Upper lobe of left lung (tissue), 6 donors: ENCODE results near the gene GNAZ. TPM values are rescaled to one million over a fixed set of nuclear protein-coding genes. Genes with fewer than 3 reads are reported as not detected.
A peak's percentile ranks its signal among the peaks of the same experiment; 100 is the strongest.

Source experiments
- ATAC-seq, 2 donors: fragments of 200-7000 bp; cut with Tn5 transposase; one replicate each; pipeline ENCODE4 v1.9.1; 2022; ENCODE audit warnings: mild to moderate bottlenecking in 2 of 2, moderate library complexity in 2 of 2; ENCODE audit not compliant: low FRiP score in 2 of 2
- DNase-seq, 2 donors: peaks; one replicate each; pipeline ENCODE4 v3.0.0-alpha.2; 2019 to 2020
- H3K27ac ChIP-seq, 4 donors: fragments of 200-600 bp; sonication (generic); one replicate each; pipeline ENCODE4 v1.5.1; 2016 to 2019
- H3K27me3 ChIP-seq, 4 donors: fragments of 200-600 bp; sonication (generic); one replicate each; pipeline ENCODE4 v1.5.1; 2017 to 2019
- H3K36me3 ChIP-seq, 4 donors: fragments of 200-600 bp; sonication (generic); one replicate each; pipeline ENCODE4 v1.5.1; 2016 to 2019
- H3K4me1 ChIP-seq, 4 donors: fragments of 200-600 bp; sonication (generic); one replicate each; pipeline ENCODE4 v1.5.1; 2018 to 2019
- H3K4me3 ChIP-seq, 4 donors: fragments of 200-600 bp; sonication (generic); one replicate each; pipeline ENCODE4 v1.5.1; 2017 to 2019; ENCODE audit warnings: mild to moderate bottlenecking in 2 of 4, moderate library complexity in 1 of 4
- H3K9me3 ChIP-seq, 4 donors: fragments of 200-600 bp; sonication (generic); one replicate each; pipeline ENCODE4 v1.5.1; 2018 to 2019
- CTCF ChIP-seq, 6 experiments: fragments of 450-650 bp in 4 of 6; fragments of 200-600 bp in 2 of 6; sonication (generic) in 2 of 6; IDR thresholded peaks; one replicate each; pipeline ENCODE4 v1.5.1; 2016 to 2019; ENCODE audit warnings: antibody characterized with exemption in 6 of 6
- EP300 ChIP-seq, 4 donors: sonication (generic); formaldehyde crosslinking; IDR thresholded peaks; one replicate each; pipeline ENCODE4 v1.5.1; 2017; ENCODE audit warnings: antibody characterized with exemption in 4 of 4, control low read depth in 2 of 4
- POLR2A ChIP-seq, 4 donors: fragments of 450-650 bp; IDR thresholded peaks; one replicate each; pipeline ENCODE4 v1.5.1; 2016 to 2017; ENCODE audit warnings: antibody characterized with exemption in 4 of 4, mild to moderate bottlenecking in 2 of 4
- POLR2AphosphoS5 ChIP-seq, 2 donors: sonication (generic); formaldehyde crosslinking; IDR thresholded peaks; one replicate each; pipeline ENCODE4 v1.5.1; 2017; ENCODE audit warnings: antibody characterized with exemption in 2 of 2
- WGBS, 2 donors: methylation state at CpG; one replicate each; pipeline ENCODE4 v1.1.5; 2017 to 2018; 5-methylcytosine and 5-hydroxymethylcytosine counted together
- total RNA-seq, 6 donors: library from RNA; depleted of rRNA in 4 of 6; stranded (reverse); fragments of >200 nt in 4 of 6; gene quantifications; one replicate each; pipeline versions ENCODE4 v1.1.0 to v1.2.1, GENCODE V29; 2016 to 2021
- donor health status: DM: no; HTN: no; CAD: no; lungs with moderate emphysema.
- donor health status: DM: no; HTN: yes; CAD: no; lungs with severe emphysema.

Gene GNAZ
- total RNA-seq, 6 donors from 2014 or later = 0.80 to 7.3 (median 2.7) TPM; not detected in 1

GRCh38 chr22:23094260-23094659 lies 23.9 kb downstream of the GNAZ start:
- H3K36me3 ChIP-seq = no peaks in the 10 kb centered on the region
- H3K27ac ChIP-seq = no peak overlapping the region
- WGBS, 2 donors = 84 to 88% methylated on average over 7 to 8 of the region's 9 CpGs
- H3K4me3 ChIP-seq = no peak overlapping the region
- H3K4me1 ChIP-seq = peaks cover 9 to 12% (median 10%) of the 10 kb centered on the region in 4 donors
- H3K9me3 ChIP-seq = no peaks in the 10 kb centered on the region
- H3K27me3 ChIP-seq = no peaks in the 10 kb centered on the region
- TF ChIP-seq CTCF (IDR thresholded peaks at IDR 0.05) (no peak), POLR2AphosphoS5 (IDR thresholded peaks at IDR 0.05) (no peak), EP300 (IDR thresholded peaks at IDR 0.05) (no peak), POLR2A (IDR thresholded peaks at IDR 0.05) (no peak)
- ATAC-seq (no peak), DNase-seq (peak in 1 of 2 donors; percentile 51)

- Histone ChIP-seq H3K4me3 (no peak overlapping the region), H3K4me1 (peaks cover 10 to 17% (median 11%) of the 10 kb centered on the region in 4 donors), H3K27me3 (no peaks in the 10 kb centered on the region), H3K27ac (no peak overlapping the region), H3K36me3 (no peaks in the 10 kb centered on the region), H3K9me3 (no peaks in the 10 kb centered on the region)
- TF ChIP-seq POLR2A (IDR thresholded peaks at IDR 0.05) = no peak
- TF ChIP-seq EP300 (IDR thresholded peaks at IDR 0.05) = no peak
- TF ChIP-seq CTCF (IDR thresholded peaks at IDR 0.05) = no peak
- no peak for TF ChIP-seq POLR2AphosphoS5 (IDR thresholded peaks at IDR 0.05)
- WGBS, 2 donors = 83 to 86% methylated on average over 26 to 30 of the region's 31 CpGs
- no peak for ATAC-seq
- DNase-seq = peak in 1 of 2 donors; percentile 75
Measured at GRCh38 chr22:23094695-23095681, 24.7 kb downstream of the GNAZ start.

- ATAC-seq (no peak), DNase-seq (peak in 1 of 2 donors; percentile 75)
- WGBS, 2 donors = 91 to 93% methylated on average over 5 to 45 of the region's 45 CpGs
- Histone ChIP-seq H3K9me3 (no peaks in the 10 kb centered on the region), H3K27ac (no peak overlapping the region), H3K27me3 (no peaks in the 10 kb centered on the region), H3K4me3 (no peak overlapping the region), H3K4me1 (peaks cover 10 to 17% (median 11%) of the 10 kb centered on the region in 4 donors), H3K36me3 (no peaks in the 10 kb centered on the region)
- TF ChIP-seq POLR2A (IDR thresholded peaks at IDR 0.05) (no peak), POLR2AphosphoS5 (IDR thresholded peaks at IDR 0.05) (no peak), EP300 (IDR thresholded peaks at IDR 0.05) (no peak), CTCF (IDR thresholded peaks at IDR 0.05) (no peak)
Measured at GRCh38 chr22:23095733-23096342, 25.5 kb downstream of the GNAZ start.

GRCh38 chr22:23097412-23098229 lies 27.3 kb downstream of the GNAZ start:
- TF ChIP-seq CTCF (IDR thresholded peaks at IDR 0.05) (no peak), POLR2AphosphoS5 (IDR thresholded peaks at IDR 0.05) (no peak), POLR2A (IDR thresholded peaks at IDR 0.05) (no peak), EP300 (IDR thresholded peaks at IDR 0.05) (no peak)
- DNase-seq = peak in 1 of 2 donors; percentile 56
- Histone ChIP-seq H3K27me3 (no peaks in the 10 kb centered on the region), H3K36me3 (no peaks in the 10 kb centered on the region), H3K27ac (no peak overlapping the region), H3K4me1 (peaks cover 10 to 24% (median 11%) of the 10 kb centered on the region in 4 donors), H3K9me3 (no peaks in the 10 kb centered on the region), H3K4me3 (no peak overlapping the region)
- no peak for ATAC-seq
- WGBS, 2 donors = 90 to 100% methylated on average over 2 to 3 of the region's 16 CpGs
